Fibroblast of villous mesenchyme (primary cell): ENCODE measurements around the gene TMEM80. TPM values are rescaled to one million over a fixed set of nuclear protein-coding genes. Genes with fewer than 3 reads are reported as not detected.
A peak's percentile ranks its signal among the peaks of the same experiment; 100 is the strongest.
"Not testable (repeated sequence)": the region's sequence is repeated elsewhere in the genome, so short reads cannot be mapped to it uniquely, and the experiment has no call there.

Experiments used
- DNase-seq: peaks from one replicate; pipeline ENCODE4 v3.0.0-alpha.2; 2010; ENCODE audit warnings: low read depth
- H3K4me3 ChIP-seq: 2 replicates; pipeline ENCODE4 v1.5.1; 2011; ENCODE audit warnings: low read depth, mild to moderate bottlenecking, low read length
- CTCF ChIP-seq: IDR thresholded peaks from 2 replicates; pipeline ENCODE4 v1.5.1; 2012; ENCODE audit warnings: low read depth, mild to moderate bottlenecking, low read length; ENCODE audit not compliant: insufficient read depth
- total RNA-seq: library from RNA; depleted of rRNA; stranded (reverse); fragments of >200 nt; gene quantifications from 2 replicates; pipeline ENCODE4 v1.2.3, GENCODE V29; 2012

The TMEM80 gene
- total RNA-seq, 1 donor, result 13.0 TPM

- no peak for TF ChIP-seq CTCF
- DNase-seq, result no peak
Measured at GRCh38 chr11:689625-690024, 6.0 kb upstream of the TMEM80 start.

GRCh38 chr11:690244-690643, 5.4 kb upstream of the TMEM80 start:
- not testable (repeated sequence) for DNase-seq, H3K4me3 ChIP-seq

More at GRCh38 chr11:689625-690024, 6.0 kb upstream of the TMEM80 start:
- no peak overlapping the region for H3K4me3 ChIP-seq

- TF ChIP-seq CTCF, result no peak
- DNase-seq, result peak; percentile 35
Measured at GRCh38 chr11:690738-691633, 4.6 kb upstream of the TMEM80 start.

GRCh38 chr11:691710-692590, 3.7 kb upstream of the TMEM80 start:
- TF ChIP-seq CTCF, result no peak
- no peak overlapping the region for H3K4me3 ChIP-seq
- DNase-seq, result no peak

More at GRCh38 chr11:690738-691633, 4.6 kb upstream of the TMEM80 start:
- no peak overlapping the region for H3K4me3 ChIP-seq

- peak; percentile 16 for DNase-seq
- no peak for TF ChIP-seq CTCF
- H3K4me3 ChIP-seq, result peak overlapping the region; percentile 71
Measured at GRCh38 chr11:692824-693414, 2.7 kb upstream of the TMEM80 start.

GRCh38 chr11:693415-693831, 2.2 kb upstream of the TMEM80 start:
- H3K4me3 ChIP-seq, result peak overlapping the region; percentile 71
- TF ChIP-seq CTCF, result no peak
- DNase-seq, result peak; percentile 41
